Stimulated activated CD8-positive, alpha-beta memory T cell treated with anti-CD3 and anti-CD28 coated beads, Interleukin-2, amount 100 ng/mL, for 1 hour (primary cell): Measurements from ENCODE around the gene ZNF593OS.

ENCODE experiments used
- DNase-seq, 2 donors: peaks; one replicate each; pipeline ENCODE4 v3.0.0-alpha.2; 2020; ENCODE audit warnings: low read depth in 2 of 2

The ZNF593OS gene

GRCh38 chr1:26126321-26127084 lies 45.1 kb downstream of the ZNF593OS start:
- DNase-seq, result peak in 1 of 2 donors; percentile 32

GRCh38 chr1:26125946-26126320 lies 45.7 kb downstream of the ZNF593OS start:
- no peak for DNase-seq

DNA sequence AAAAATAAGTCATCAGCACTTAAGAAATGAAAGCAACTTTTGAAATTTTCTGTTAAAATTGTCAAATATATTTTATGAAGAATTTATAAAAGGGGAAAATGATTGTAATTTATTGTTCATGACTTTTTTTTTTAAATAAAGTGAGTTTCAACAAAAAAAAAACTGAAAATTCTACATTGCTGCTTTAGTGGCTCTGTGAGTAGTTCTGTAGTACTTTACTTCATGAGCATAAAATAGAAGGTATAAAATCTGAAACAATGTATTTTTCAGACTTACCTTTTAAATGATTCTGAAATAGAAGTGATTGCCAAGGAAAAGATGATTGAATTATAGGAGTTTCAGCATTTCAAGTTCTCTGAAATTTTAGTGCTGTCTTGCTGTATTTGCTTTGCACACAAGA lies 46.2 kb downstream of the ZNF593OS start:
- DNase-seq, result no peak

- no peak for DNase-seq
Measured at GRCh38 chr1:26124418-26125331, 47.0 kb downstream of the ZNF593OS start.

DNA sequence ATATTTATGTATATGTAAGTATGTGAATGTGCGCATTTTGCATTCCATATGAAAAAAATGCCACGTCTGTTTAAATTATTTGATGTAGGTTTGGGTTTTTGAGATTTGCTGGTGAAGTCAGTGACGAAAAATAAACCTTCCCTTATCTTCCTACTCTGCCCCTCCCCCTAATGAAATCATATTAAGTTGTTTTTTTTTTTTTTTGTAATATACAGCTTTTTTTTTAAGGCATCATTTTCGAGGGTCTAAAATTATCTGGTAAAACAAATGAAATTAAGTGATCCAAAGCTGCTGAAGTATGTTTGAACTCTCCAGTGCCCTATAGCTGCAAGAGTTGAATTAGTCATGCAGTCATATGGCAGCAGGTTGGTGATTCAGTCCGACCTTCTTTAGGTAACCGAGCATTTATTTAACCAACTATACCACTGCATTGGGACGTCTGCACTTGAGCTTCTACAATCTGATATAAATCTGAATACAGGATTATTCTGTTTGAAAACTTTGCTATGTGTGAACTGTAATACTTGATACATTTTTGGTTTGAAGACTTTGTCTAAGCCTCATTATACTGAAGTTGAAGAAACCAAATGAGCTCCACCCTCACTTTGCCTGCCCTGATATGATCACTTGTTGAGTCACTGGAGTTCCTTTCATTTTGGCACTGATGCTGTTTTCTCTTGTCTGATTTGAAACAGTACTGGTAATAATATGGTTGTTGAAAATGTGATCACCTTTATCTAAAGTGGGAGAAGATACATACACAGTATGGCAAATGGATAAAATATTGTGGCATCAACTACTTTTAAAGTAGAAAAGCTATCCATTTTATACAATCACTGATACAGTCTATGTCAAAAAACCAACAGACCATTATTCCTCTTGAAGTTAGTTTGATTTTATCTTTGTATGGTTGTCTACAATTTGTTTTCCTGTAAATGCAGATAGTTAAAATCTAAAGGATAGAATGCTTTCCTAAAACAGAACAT lies 48.4 kb downstream of the ZNF593OS start:
- no peak for DNase-seq

GRCh38 chr1:26121854-26122773 lies 49.5 kb downstream of the ZNF593OS start:
- DNase-seq, result no peak

- no peak for DNase-seq
Measured at GRCh38 chr1:26119892-26120608, 51.6 kb downstream of the ZNF593OS start.
